Pancreas (tissue), 10 donors: ENCODE data around the gene FNIP2. TPM values are rescaled to one million over a fixed set of nuclear protein-coding genes. Genes with fewer than 3 reads are reported as not detected.
"Not testable (repeated sequence)": the region's sequence is repeated elsewhere in the genome, so short reads cannot be mapped to it uniquely, and the experiment has no call there.

ENCODE experiments used
- ATAC-seq, 4 donors: fragments of 200-7000 bp; cut with Tn5 transposase; one replicate each; pipeline versions ENCODE4 v1.8.0 to v1.9.1; 2020; ENCODE audit warnings: mild to moderate bottlenecking in 4 of 4, moderate library complexity in 4 of 4
- DNase-seq, 6 donors: peaks; one replicate each; pipeline ENCODE4 v3.0.0-alpha.2; 2020
- FAIRE-seq: peaks from 2 replicates; lab custom pipeline; 2012; peaks lifted over from hg19 to GRCh38; lab: Jason Lieb, UNC
- H3K27ac ChIP-seq, 4 donors: fragments of 200-600 bp; sonication (generic); 1 replicate in 3 of 4; 2 replicates in 1 of 4; pipeline versions ENCODE4 v1.5.0 to v1.8.0; 2020
- H3K27me3 ChIP-seq, 4 donors: fragments of 200-600 bp; one replicate each; pipeline ENCODE4 v1.8.0; 2021
- H3K36me3 ChIP-seq, 3 donors: fragments of 200-600 bp; sonication (generic) in 1 of 3; one replicate each; pipeline versions ENCODE4 v1.5.0 to v1.8.0; 2020 to 2021
- H3K4me1 ChIP-seq, 3 donors: fragments of 200-600 bp; one replicate each; pipeline ENCODE4 v1.8.0; 2021
- H3K4me3 ChIP-seq, 4 donors: fragments of 200-600 bp; sonication (generic) in 2 of 4; one replicate each; pipeline versions ENCODE4 v1.5.0 to v1.8.0; 2020 to 2021
- H3K9me3 ChIP-seq, 4 donors: fragments of 200-600 bp; one replicate each; pipeline ENCODE4 v1.8.0; 2021
- WGBS, 2 donors: extraction: QIAGEN DNeasy Blood & Tissue Kit; methylation state at CpG; one replicate each; pipeline ENCODE4 v1.1.7; 2013; 5-methylcytosine and 5-hydroxymethylcytosine counted together
- intact Hi-C, 3 donors: fragments of 100-400 bp; cut with DNase I; formaldehyde crosslinking; loops; one replicate each; pipeline versions ENCODE4 v1.11.1 to v1.14.2; 2022
- polyA plus RNA-seq, 2 donors: library from polyadenylated mRNA; stranded (reverse); fragments of 200-250 nt; gene quantifications; one replicate each; pipeline ENCODE4 v1.2.3, GENCODE V29; 2013
- total RNA-seq, 6 donors: library from RNA; stranded (reverse); fragmentation: NEBNext Ultra II Directional in 4 of 6; extraction: Animal tissue kit (Norgen Biotek cat#: 25700) in 4 of 6; gene quantifications; one replicate each; pipeline versions ENCODE4 v1.2.1 to v1.2.4, GENCODE V29; 2021 to 2023
- TF ChIP-seq, protein P1 (sequence below), 4 donors: fragments of 200-600 bp; sonication (generic) in 3 of 4; IDR thresholded peaks; one replicate each; pipeline versions ENCODE4 v1.5.0 to v1.8.0; 2021; ENCODE audit warnings: antibody characterized with exemption in 4 of 4
- donor health status: healthy with polysubstance abuse.
- donor health status: DM: no; HTN: no; CAD: no; lungs with moderate emphysema.
- donor health status: DM: no; HTN: no; CAD: no.
- donor health status: control.
- donor health status: control.
- donor health status: Bipolar disorder and iron deficiency.
- donor health status: DM: yes; HTN: yes; CAD: no.
- donor health status: DM: no; HTN: no; CAD: no.
- donor health status: DM: no; HTN: no; CAD: no.
- donor health status: DM: yes; HTN: yes; CAD: no.

The FNIP2 gene
- total and polyA plus RNA-seq, 8 donors = 5.4 to 28.2 (median 15.9) TPM

DNA sequence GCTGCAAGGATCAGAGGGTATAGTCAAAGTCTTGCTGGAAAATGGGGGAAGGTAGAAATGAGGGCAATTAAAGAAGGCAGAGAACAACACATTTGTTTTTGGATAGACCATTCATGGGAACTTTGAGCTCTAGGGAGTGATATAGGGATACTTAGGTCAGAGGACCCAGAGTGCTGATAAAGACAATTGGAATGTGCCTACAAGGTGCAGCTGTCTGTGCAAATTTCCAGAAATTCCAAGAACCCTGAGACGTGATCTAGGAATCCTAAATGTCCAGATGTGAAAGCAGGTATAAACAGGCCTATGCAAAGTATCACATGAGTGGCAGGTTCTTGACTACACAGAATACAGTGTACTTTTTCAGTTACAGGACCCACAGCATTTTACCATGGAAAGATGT lies 24.2 kb downstream of the FNIP2 start:
- FAIRE-seq = no peak

DNA sequence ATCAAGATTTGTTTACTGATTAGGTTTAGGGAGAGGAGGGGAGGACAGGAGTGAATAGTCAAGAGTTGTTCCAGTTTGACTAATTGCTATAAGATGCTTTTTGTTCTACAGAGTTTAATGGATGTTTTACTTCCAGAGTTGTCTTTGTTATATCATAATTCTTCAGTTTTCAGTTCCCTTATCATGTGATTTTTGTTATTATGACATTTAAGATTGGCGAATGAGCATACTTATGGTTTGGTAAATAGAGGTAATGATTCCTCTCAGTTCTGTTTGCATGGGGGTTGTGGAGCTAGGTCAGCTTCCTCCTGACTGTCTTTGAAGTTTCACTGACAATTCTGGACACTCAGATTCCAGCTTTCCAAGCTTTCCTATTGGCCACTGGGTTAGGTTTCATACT lies 24.6 kb downstream of the FNIP2 start:
- ATAC-seq, H3K36me3 ChIP-seq, H3K27me3 ChIP-seq, DNase-seq, H3K4me3 ChIP-seq, H3K27ac ChIP-seq, intact Hi-C loops, H3K9me3 ChIP-seq: not testable (repeated sequence)
- H3K4me1 ChIP-seq = peaks cover 0 to 13% (median 9%) of the 10 kb centered on the region in 3 donors
- 64 to 77% methylated on average over 1 of the region's 1 CpG for WGBS, 2 donors
- FAIRE-seq = peak; percentile 5

More for the DNA sequence above, 24.2 kb downstream of the FNIP2 start:
- H3K36me3 ChIP-seq = no peaks in the 10 kb centered on the region
- ATAC-seq = no peak
- intact Hi-C loops = no loop called here
- no peak overlapping the region for H3K4me3 ChIP-seq
- no peak overlapping the region for H3K27ac ChIP-seq
- H3K4me1 ChIP-seq = peaks cover 0 to 13% (median 9%) of the 10 kb centered on the region in 3 donors
- TF ChIP-seq, protein P1, sequence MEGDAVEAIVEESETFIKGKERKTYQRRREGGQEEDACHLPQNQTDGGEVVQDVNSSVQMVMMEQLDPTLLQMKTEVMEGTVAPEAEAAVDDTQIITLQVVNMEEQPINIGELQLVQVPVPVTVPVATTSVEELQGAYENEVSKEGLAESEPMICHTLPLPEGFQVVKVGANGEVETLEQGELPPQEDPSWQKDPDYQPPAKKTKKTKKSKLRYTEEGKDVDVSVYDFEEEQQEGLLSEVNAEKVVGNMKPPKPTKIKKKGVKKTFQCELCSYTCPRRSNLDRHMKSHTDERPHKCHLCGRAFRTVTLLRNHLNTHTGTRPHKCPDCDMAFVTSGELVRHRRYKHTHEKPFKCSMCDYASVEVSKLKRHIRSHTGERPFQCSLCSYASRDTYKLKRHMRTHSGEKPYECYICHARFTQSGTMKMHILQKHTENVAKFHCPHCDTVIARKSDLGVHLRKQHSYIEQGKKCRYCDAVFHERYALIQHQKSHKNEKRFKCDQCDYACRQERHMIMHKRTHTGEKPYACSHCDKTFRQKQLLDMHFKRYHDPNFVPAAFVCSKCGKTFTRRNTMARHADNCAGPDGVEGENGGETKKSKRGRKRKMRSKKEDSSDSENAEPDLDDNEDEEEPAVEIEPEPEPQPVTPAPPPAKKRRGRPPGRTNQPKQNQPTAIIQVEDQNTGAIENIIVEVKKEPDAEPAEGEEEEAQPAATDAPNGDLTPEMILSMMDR (IDR thresholded peaks at IDR 0.05) = no peak
- DNase-seq = no peak
- WGBS, 2 donors = 62 to 75% methylated on average over 1 of the region's 1 CpG
- no peaks in the 10 kb centered on the region for H3K27me3 ChIP-seq
- no peaks in the 10 kb centered on the region for H3K9me3 ChIP-seq

DNA sequence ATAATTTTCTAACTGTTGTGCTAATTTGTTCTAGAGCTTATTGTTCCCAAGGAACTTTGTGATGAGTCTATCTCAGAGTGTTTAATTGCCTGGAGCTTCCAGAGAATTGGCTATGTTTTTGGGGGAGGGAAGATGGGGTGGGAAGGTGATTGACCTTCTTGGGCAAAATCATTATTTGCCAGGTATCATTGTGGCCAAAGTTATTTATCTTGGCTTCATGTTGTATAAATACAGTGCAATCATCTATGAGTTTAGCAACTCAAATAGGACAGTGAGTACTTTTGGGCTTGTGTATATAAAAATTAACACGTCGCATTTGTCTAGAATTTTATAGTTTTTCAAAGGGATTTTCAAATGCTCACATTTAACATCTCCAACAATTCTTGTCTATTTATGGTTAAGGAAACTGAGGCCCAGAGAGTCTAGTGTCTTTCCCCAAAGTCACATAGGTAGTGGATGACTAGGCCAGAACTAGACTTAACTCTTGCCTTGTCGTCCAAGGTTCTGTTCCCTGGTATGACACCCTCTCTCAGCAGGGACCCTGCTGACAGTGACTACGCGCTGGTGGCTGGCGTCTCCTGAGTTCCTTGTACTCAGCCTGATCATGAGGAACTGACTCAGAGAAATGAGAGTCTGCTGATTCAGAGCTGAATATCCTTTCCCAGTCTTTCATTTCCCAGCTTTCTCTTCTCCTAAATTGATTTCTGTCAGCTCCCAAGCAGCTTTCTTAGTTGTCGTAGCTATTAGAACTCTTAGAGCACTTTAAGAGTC lies 27.7 kb downstream of the FNIP2 start:
- no peak for FAIRE-seq

DNA sequence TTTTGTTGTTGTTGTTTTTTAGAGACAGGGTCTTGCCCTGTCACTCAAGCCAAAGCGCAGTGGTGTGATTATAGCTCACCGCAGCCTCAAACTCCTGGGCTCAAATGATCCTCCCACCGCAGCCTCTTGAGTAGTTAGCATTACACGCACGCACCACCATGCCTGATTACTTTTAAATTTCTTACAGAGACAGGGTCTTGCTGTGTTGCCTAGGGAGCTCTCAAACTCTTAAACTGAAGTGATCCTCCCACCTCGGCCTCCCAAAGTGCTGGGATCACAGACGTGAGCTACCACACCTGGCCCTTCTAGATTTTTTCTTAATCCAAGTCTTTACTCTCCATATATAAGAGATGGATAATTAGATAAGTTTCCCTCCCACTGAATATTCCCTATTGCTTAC lies 29.2 kb downstream of the FNIP2 start:
- no peaks in the 10 kb centered on the region for H3K36me3 ChIP-seq
- H3K4me1 ChIP-seq = peaks cover 6 to 31% (median 30%) of the 10 kb centered on the region in 3 donors
- TF ChIP-seq, protein P1 (IDR thresholded peaks at IDR 0.05) = no peak
- no peaks in the 10 kb centered on the region for H3K27me3 ChIP-seq
- intact Hi-C loops = no loop called here
- no peak overlapping the region for H3K27ac ChIP-seq
- ATAC-seq = no peak
- no peak for DNase-seq
- H3K4me3 ChIP-seq = no peak overlapping the region
- no peak for FAIRE-seq
- H3K9me3 ChIP-seq = no peaks in the 10 kb centered on the region
- 83% methylated on average over 7 of the region's 7 CpGs for WGBS, 2 donors

More for the DNA sequence above, 27.7 kb downstream of the FNIP2 start:
- 74 to 78% methylated on average over 7 of the region's 7 CpGs for WGBS, 2 donors
- Histone ChIP-seq H3K27ac (no peak overlapping the region), H3K9me3 (no peaks in the 10 kb centered on the region), H3K4me1 (peaks cover 6 to 30% (median 30%) of the 10 kb centered on the region in 3 donors), H3K36me3 (no peaks in the 10 kb centered on the region), H3K27me3 (no peaks in the 10 kb centered on the region), H3K4me3 (no peak overlapping the region)
- DNase-seq = no peak
- intact Hi-C loops = no loop called here
- TF ChIP-seq, protein P1 (IDR thresholded peaks at IDR 0.05) = no peak
- peak in 3 of 4 donors; percentile 26 to 55 (median 45) for ATAC-seq

DNA sequence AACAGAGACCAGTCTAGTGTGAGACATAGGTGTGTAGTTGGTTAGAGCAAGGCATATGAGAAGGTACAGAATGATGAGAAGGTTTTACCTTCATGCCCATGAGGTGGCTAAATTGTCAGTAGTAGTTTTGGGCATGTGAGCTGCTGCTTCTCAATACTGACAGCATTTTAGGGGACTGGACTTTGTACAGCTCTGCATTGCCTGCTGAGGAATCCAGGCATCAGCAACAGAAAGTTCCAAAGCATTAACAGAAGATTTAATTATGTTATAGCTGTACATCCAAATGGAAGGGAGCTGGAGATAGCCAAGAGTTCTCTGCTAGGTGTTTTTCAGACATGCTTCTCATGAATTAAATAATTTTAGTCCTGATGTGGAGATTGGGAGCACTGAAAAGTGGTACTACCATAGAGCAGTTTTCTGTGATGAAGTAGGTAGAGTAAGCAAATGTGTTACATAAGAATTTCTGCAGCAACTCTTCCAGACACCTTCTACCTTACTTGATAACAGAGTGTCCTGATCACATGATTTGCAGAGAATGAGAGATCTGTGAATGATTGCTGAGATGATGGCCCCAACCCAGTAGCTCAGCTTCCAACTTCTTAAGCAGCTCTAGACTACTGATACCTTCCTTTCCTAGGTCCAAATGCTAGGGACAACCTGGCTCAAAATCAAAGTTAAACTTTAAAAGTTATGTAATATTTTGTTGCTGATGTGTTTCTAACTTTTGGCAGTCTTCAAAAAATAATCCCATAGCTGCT lies 30.4 kb downstream of the FNIP2 start:
- ATAC-seq = peak in 3 of 4 donors; percentile 10 to 50 (median 34)
- H3K4me1 ChIP-seq = peaks cover 6 to 35% (median 30%) of the 10 kb centered on the region in 3 donors
- no peak for DNase-seq
- no peak for FAIRE-seq
- H3K4me3 ChIP-seq = no peak overlapping the region
- TF ChIP-seq, protein P1 (IDR thresholded peaks at IDR 0.05) = no peak
- H3K36me3 ChIP-seq = no peaks in the 10 kb centered on the region
- intact Hi-C loops = no loop called here
- H3K9me3 ChIP-seq = no peaks in the 10 kb centered on the region
- H3K27me3 ChIP-seq = no peaks in the 10 kb centered on the region
- H3K27ac ChIP-seq = peak overlapping the region in 3 of 4 donors; percentile 11 to 48 (median 25)
